GM12801 (cell line): ENCODE data around the gene SMIM13.

Experiments used
- CTCF ChIP-seq: IDR thresholded peaks from one replicate; pipeline ENCODE4 v1.5.1; 2011; ENCODE audit warnings: control low read depth; ENCODE audit not compliant: insufficient read length; ENCODE audit errors: extremely low read depth

SMIM13 gene

GRCh38 chr6:11129908-11130565, 36.4 kb downstream of the SMIM13 start:
- no peak for TF ChIP-seq CTCF

- no peak for TF ChIP-seq CTCF
Observed at GRCh38 chr6:11130605-11131004, 37.0 kb downstream of the SMIM13 start.

- TF ChIP-seq CTCF: no peak
Observed at GRCh38 chr6:11132194-11132888, 38.7 kb downstream of the SMIM13 start.

- TF ChIP-seq CTCF: no peak
Observed at GRCh38 chr6:11133281-11133680, 39.6 kb downstream of the SMIM13 start.

- TF ChIP-seq CTCF: no peak
Observed at GRCh38 chr6:11136809-11137208, 43.2 kb downstream of the SMIM13 start.

- TF ChIP-seq CTCF: no peak
Observed at GRCh38 chr6:11139051-11139960, 45.7 kb downstream of the SMIM13 start.

GRCh38 chr6:11140056-11140455, 46.4 kb downstream of the SMIM13 start:
- no peak for TF ChIP-seq CTCF
